ENCODE results near the gene COL6A2. TPM values are rescaled to one million over a fixed set of nuclear protein-coding genes. Genes with fewer than 3 reads are reported as not detected.

The COL6A2 gene
- total and polyA plus RNA-seq, 2 of the 13 experiments (the other 11 are each of a cell fraction or from before 2014, with no cell fraction given), result 0.07 to 0.41 TPM

DNA sequence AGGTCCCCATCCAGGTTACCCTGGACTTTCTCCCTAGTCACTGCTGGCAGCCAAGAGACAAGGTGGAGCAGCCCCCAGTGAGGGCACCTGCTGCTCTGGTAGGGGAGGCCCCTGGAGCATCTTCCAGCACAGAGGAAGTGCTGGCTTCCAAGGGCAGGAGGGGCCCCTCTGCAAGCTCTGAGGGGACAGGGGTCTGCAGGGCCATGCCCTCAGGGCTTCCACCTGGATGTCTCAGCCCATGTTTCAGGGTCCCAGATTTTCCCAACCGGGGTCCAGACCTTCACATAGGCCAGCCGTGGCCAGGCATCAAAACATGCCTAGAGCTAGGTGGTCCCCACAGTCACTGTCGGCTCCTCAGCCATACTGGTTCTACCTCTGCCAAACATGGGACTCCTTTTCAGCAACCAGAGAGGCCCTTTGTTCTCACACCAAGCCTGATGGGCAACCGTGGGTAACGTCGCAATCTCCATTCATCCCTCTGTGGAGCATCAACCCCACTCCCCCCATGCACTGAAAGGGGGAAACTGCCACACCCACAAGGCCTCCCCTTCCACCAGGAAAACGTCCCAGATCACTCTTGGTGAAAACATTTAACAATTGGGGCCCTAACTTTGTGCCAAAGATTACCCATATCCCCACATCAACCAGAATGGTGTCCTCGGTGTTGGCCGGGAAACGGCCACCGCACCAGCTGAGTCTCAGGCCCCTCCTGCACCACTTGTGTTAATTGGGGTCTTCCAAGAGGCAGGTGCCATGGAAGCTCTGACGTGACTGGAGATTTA lies 1.9 kb upstream of the COL6A2 start:
- H3K4me2 ChIP-seq (ENCODE audit: low read depth, low read length), result no peak overlapping the region
- CTCF ChIA-PET (ENCODE audit: low intra/inter-chr PET ratio, low total read pairs), result no interaction called here

DNA sequence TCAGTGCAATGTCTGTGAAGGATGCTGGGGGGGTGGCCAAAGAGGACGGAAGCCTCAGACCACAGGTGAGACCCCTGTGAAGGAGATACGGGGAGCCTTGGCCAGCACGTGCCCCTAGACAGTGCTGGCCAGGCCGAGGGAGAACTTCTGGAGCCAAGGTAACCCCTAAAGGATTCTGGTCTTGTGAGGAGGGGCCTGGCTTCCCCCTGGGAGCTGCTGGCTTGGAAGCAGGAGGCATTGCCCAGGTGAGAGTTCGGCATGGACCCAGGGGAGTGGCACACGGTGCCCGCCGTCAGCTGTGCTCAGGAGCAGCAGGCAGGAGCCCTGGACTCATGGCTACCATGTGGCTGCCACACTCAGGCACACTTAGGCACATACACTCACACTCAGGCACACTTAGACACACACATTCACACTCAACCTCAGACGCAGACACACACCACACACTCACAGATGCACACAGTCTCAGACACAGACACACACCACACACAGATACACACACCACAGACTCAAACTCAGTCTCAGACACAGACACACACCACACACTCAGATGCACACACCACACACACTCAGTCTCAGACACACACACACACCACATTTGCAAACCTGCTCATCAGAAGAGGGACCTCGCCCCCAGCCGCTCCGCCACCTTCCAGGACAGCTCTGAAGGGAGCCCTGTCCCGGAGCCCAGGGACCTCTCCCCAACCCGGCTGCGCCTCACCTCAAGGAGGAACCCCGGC lies 1.1 kb upstream of the COL6A2 start:
- no peak for FAIRE-seq
- ATAC-seq, result peak; percentile 8; the same call in 2 of the 3 replicates
- CTCF ChIA-PET (ENCODE audit: low intra/inter-chr PET ratio, low total read pairs), result no interaction called here
- no TSS peak for BruUV-seq (replicated peaks)
- TF ChIP-seq ZNF577 (CRISPR knock-in tag; IDR thresholded peaks at IDR 0.05; ENCODE audit: borderline replicate concordance, low read depth), result no peak
- TF ChIP-seq EZH2 (conservative IDR thresholded peaks at IDR 0.05; ENCODE audit: low read depth, low read length), result 0 out of 2 replicates have a peak, but pooled peaks have one; percentile 32
- TF ChIP-seq, protein P1, sequence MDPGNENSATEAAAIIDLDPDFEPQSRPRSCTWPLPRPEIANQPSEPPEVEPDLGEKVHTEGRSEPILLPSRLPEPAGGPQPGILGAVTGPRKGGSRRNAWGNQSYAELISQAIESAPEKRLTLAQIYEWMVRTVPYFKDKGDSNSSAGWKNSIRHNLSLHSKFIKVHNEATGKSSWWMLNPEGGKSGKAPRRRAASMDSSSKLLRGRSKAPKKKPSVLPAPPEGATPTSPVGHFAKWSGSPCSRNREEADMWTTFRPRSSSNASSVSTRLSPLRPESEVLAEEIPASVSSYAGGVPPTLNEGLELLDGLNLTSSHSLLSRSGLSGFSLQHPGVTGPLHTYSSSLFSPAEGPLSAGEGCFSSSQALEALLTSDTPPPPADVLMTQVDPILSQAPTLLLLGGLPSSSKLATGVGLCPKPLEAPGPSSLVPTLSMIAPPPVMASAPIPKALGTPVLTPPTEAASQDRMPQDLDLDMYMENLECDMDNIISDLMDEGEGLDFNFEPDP (CRISPR knock-in tag; conservative IDR thresholded peaks at IDR 0.05), result no peak
- intact Hi-C loops (cut with micrococcal nuclease; ENCODE audit: unreplicated experiment) (no loop called here), in situ Hi-C loops (cut with HindIII; ENCODE audit: extremely low pct_ligation_motif_present, low pct_unique_long_range_greater_than_20kb) (no loop called here)
- no peaks in the 10 kb centered on the region for H3K4me1 ChIP-seq (ENCODE audit: insufficient read depth, low read length)
- H3K9ac ChIP-seq (ENCODE audit: insufficient read depth, low read depth, low read length), result no peak overlapping the region
- no peak overlapping the region for H3K4me2 ChIP-seq (ENCODE audit: low read depth, low read length)
- H3K4me3 ChIP-seq (replicated peaks in 1 of 3; ENCODE audit: insufficient read depth in 1 of 3, low read depth in 2 of 3, low read length in 3 of 3), result no peak overlapping the region
- H3K27me3 ChIP-seq (ENCODE audit: control insufficient read depth in 1 of 2, insufficient read depth in 2 of 2, low read length in 2 of 2), result peaks cover 13 to 62% of the 10 kb centered on the region in 2 experiments
- 63% methylated on average over 5 of the region's 16 CpGs for WGBS (ENCODE audit: low lambda C conversion rate)
- H4K20me1 ChIP-seq (ENCODE audit: insufficient read depth, low read length), result no peaks in the 10 kb centered on the region
- H3K27ac ChIP-seq (ENCODE audit: extremely low read length, insufficient read depth, low read length), result no peak overlapping the region
- no peaks in the 10 kb centered on the region for H3K9me3 ChIP-seq (ENCODE audit: low read length)
- DNase-seq (ENCODE audit: low spot score), result no peak
- H3K79me2 ChIP-seq (ENCODE audit: insufficient read depth, low read length), result no peaks in the 10 kb centered on the region
- POLR2A ChIA-PET, result no interaction called here
- no peak overlapping the region for H2AFZ ChIP-seq (ENCODE audit: low read length)
- H3K36me3 ChIP-seq (replicated peaks in 1 of 2; ENCODE audit: control insufficient read depth in 1 of 2, insufficient read depth in 2 of 2, low read length in 2 of 2), result no peaks in the 10 kb centered on the region

More for the DNA sequence above, 1.9 kb upstream of the COL6A2 start:
- POLR2A ChIA-PET, result no interaction called here
- Histone ChIP-seq H3K9me3 (ENCODE audit: low read length) (no peaks in the 10 kb centered on the region), H4K20me1 (ENCODE audit: insufficient read depth, low read length) (no peaks in the 10 kb centered on the region), H3K27ac (ENCODE audit: extremely low read length, insufficient read depth, low read length) (no peak overlapping the region), H2AFZ (ENCODE audit: low read length) (no peak overlapping the region), H3K4me3 (replicated peaks in 1 of 3; ENCODE audit: insufficient read depth in 1 of 3, low read depth in 2 of 3, low read length in 3 of 3) (no peak overlapping the region), H3K36me3 (replicated peaks in 1 of 2; ENCODE audit: control insufficient read depth in 1 of 2, insufficient read depth in 2 of 2, low read length in 2 of 2) (no peaks in the 10 kb centered on the region), H3K27me3 (ENCODE audit: control insufficient read depth in 1 of 2, insufficient read depth in 2 of 2, low read length in 2 of 2) (peaks cover 13 to 61% of the 10 kb centered on the region in 2 experiments), H3K79me2 (ENCODE audit: insufficient read depth, low read length) (no peaks in the 10 kb centered on the region), H3K4me1 (ENCODE audit: insufficient read depth, low read length) (no peaks in the 10 kb centered on the region), H3K9ac (ENCODE audit: insufficient read depth, low read depth, low read length) (no peak overlapping the region)
- DNase-seq (ENCODE audit: low spot score) (no peak), ATAC-seq (no peak), FAIRE-seq (no peak)
- BruUV-seq (replicated peaks), result no TSS peak
- in situ Hi-C loops (cut with HindIII; ENCODE audit: extremely low pct_ligation_motif_present, low pct_unique_long_range_greater_than_20kb), result no loop called here
- WGBS (ENCODE audit: low lambda C conversion rate), result 49% methylated on average over 8 of the region's 12 CpGs
- intact Hi-C loops (cut with micrococcal nuclease; ENCODE audit: unreplicated experiment), result no loop called here
- TF ChIP-seq TBP (CRISPR knock-in tag; IDR thresholded peaks at IDR 0.05), result no peak
- no peak for TF ChIP-seq ZNF251 (CRISPR knock-in tag; IDR thresholded peaks at IDR 0.05)
- no peak for TF ChIP-seq KLF16 (CRISPR knock-in tag; IDR thresholded peaks at IDR 0.05)
- TF ChIP-seq SIX4 (CRISPR knock-in tag; IDR thresholded peaks at IDR 0.05), result no peak
- TF ChIP-seq NFRKB (IDR thresholded peaks at IDR 0.05), result no peak
- no peak for TF ChIP-seq ARNT (IDR thresholded peaks at IDR 0.05)
- TF ChIP-seq BRCA1 (CRISPR knock-in tag; IDR thresholded peaks at IDR 0.05), result no peak
- no peak for TF ChIP-seq ZNF44 (CRISPR knock-in tag; IDR thresholded peaks at IDR 0.05)
- TF ChIP-seq SPEN (CRISPR knock-in tag; IDR thresholded peaks at IDR 0.05; ENCODE audit: low read depth), result no peak
- no peak for TF ChIP-seq ZSCAN21 (CRISPR knock-in tag; IDR thresholded peaks at IDR 0.05; ENCODE audit: borderline replicate concordance)
- no peak for TF ChIP-seq ZNF556 (CRISPR knock-in tag; IDR thresholded peaks at IDR 0.05; ENCODE audit: borderline replicate concordance)
